Measurements from ENCODE around the gene RING1. TPM values are rescaled to one million over a fixed set of nuclear protein-coding genes. Genes with fewer than 3 reads are reported as not detected.

RING1 gene
- total RNA-seq, 2 experiments from 2014 or later: 38.1 to 44.0 TPM

- Mint-ChIP-seq H3K9me3 (no peaks in the 10 kb centered on the region), H3K27me3 (no peaks in the 10 kb centered on the region), H3K27ac (peak overlapping the region; percentile 74), H3K4me1 (peaks cover 62% of the 10 kb centered on the region), H3K36me3 (ENCODE audit: low read depth) (peaks cover 51% of the 10 kb centered on the region), H3K4me3 (peak overlapping the region; percentile 100)
- peak; percentile 79 for DNase-seq
- ChIA-PET CTCF (interaction anchor here (0.9 to 1.9 kb wide), 3 partner anchors 9 to 75 kb away, joined by 3 to 8 read pairs (median 4); partner anchors contain the start of gene RING1), POLR2A (no interaction called here)
Measured at GRCh38 chr6:33199687-33200218, 8.5 kb upstream of the RING1 start.

DNA sequence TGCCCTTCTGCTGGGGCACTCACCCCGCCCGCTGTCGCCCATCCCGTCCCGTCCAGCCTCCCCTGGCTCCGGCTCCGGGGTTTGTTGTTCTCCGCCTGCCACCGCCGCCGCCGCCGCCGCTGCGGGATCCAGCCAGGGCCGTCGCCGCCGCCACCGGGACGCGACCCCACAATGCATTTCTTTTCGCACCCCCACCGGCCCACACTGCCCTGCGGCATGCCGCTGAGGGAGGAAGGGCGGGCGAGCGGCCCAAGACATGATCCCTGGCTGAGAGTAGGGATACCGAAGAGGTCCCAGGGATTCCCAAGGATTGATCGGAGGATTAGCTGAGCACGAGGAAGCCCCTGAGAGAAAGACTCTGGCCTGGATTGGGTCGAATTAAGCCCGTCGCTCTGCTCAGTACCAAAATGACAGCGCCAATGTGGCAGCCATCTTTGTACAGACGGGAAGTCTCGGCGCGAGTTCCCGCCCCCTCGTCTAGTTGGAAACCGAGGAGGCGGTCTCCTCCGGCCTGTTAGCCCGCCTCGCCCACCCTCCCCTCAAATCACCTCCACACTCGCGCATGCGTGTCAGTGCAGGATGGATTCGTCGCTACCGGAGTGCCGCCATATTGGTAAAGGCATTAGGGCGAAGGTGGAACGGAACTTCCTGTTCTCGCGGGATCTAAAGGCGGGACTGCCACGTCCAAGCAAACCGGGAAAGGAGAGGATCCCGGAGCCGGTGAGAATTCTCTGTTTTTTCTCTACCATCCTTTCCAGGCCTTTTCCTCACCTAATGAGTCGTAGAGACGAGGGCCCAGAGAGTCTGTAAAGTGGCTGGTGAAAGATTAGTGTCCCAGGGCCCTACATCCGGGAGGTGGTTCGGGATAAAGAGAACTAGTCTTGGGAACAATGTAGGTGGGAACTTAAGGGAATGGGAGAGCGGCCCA lies 7.8 kb upstream of the RING1 start, which contains the start of the genes RXRB and SLC39A7:
Gene RXRB, minus strand, starts transcription at position 447 of the 928 bp plus-strand sequence. Its CDS starts 189 bp downstream, at position 258.
Gene SLC39A7, plus strand, starts transcription at position 649 of the 928 bp plus-strand sequence. CDS start 379 bp downstream, outside the sequence.
- Mint-ChIP-seq H3K4me1 (peaks cover 68% of the 10 kb centered on the region), H3K27me3 (no peaks in the 10 kb centered on the region), H3K27ac (peak within 1 kb of the TSS; percentile 99), H3K4me3 (peak within 1 kb of the TSS; percentile 100), H3K36me3 (ENCODE audit: low read depth) (peaks cover 44% of the 10 kb centered on the region), H3K9me3 (no peaks in the 10 kb centered on the region)
- DNase-seq: peak; percentile 100
- ChIA-PET CTCF (interaction anchor here (1.9 kb wide), 1 partner anchor 8 kb away, joined by 4 read pairs; the partner anchor contains the start of gene RING1), POLR2A (no interaction called here)

GRCh38 chr6:33201147-33201545 lies 7.2 kb upstream of the RING1 start:
- CTCF ChIA-PET: interaction anchor here (0.6 kb wide), 1 partner anchor 123 kb away, joined by 3 read pairs; no protein-coding TSS in a partner anchor
- Mint-ChIP-seq H3K9me3 (no peaks in the 10 kb centered on the region), H3K27me3 (no peaks in the 10 kb centered on the region), H3K27ac (peak overlapping the region; percentile 99), H3K36me3 (ENCODE audit: low read depth) (peaks cover 37% of the 10 kb centered on the region), H3K4me3 (peak overlapping the region; percentile 100), H3K4me1 (peaks cover 74% of the 10 kb centered on the region)
- POLR2A ChIA-PET: interaction anchor here (0.6 kb wide), 1 partner anchor 9 kb away, joined by 3 read pairs; no protein-coding TSS in a partner anchor
- DNase-seq: no peak

DNA sequence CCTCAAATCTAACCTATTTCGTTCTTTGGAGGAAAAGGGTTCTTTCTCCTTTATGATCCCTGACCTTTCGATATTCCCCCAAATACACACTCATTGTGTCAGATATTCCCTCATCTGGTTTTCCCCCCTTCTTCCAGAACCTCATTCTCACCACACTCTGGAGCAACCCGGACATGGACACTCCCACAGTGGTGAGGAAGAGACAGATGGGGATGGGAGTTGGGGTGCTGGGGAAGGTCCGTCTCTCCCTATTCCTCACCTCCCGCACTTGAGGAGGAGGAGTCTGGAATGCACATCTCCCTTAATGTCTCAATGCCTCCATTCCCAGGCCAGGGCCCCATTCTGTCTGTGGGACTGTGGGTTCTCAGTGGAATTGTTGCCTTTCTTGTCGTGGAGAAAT lies 6.4 kb upstream of the RING1 start:
- H3K27ac Mint-ChIP-seq: peak overlapping the region; percentile 99
- peaks cover 32% of the 10 kb centered on the region for H3K36me3 Mint-ChIP-seq (ENCODE audit: low read depth)
- DNase-seq: no peak
- H3K27me3 Mint-ChIP-seq: no peaks in the 10 kb centered on the region
- H3K4me1 Mint-ChIP-seq: peaks cover 79% of the 10 kb centered on the region
- H3K9me3 Mint-ChIP-seq: no peaks in the 10 kb centered on the region
- ChIA-PET CTCF (no interaction called here), POLR2A (no interaction called here)
- H3K4me3 Mint-ChIP-seq: peak overlapping the region; percentile 100

DNA sequence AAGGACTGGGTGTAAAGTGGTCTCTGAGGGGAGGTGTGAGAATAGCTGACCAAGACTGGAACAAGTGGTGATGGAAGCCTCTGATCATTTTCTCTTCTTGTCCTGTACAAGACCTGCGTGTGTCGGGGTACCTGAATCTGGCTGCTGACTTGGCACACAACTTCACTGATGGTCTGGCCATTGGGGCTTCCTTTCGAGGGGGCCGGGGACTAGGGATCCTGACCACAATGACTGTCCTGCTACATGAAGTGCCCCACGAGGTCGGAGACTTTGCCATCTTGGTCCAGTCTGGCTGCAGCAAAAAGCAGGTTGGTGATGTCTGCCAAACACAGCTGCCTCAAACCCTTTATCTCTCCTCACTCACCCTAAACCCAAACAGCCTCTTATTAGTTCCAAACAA lies 5.5 kb upstream of the RING1 start:
- H3K9me3 Mint-ChIP-seq: no peaks in the 10 kb centered on the region
- no peak for DNase-seq
- H3K36me3 Mint-ChIP-seq (ENCODE audit: low read depth): peaks cover 32% of the 10 kb centered on the region
- CTCF ChIA-PET: no interaction called here
- POLR2A ChIA-PET: interaction anchor here (0.6 kb wide), 1 partner anchor 115 kb away, joined by 4 read pairs; no protein-coding TSS in a partner anchor
- H3K4me3 Mint-ChIP-seq: peak overlapping the region; percentile 27
- H3K4me1 Mint-ChIP-seq: peaks cover 73% of the 10 kb centered on the region
- no peak overlapping the region for H3K27ac Mint-ChIP-seq
- H3K27me3 Mint-ChIP-seq: no peaks in the 10 kb centered on the region

GRCh38 chr6:33203443-33204164 lies 4.7 kb upstream of the RING1 start:
- H3K4me1 Mint-ChIP-seq: peaks cover 65% of the 10 kb centered on the region
- peak overlapping the region; percentile 81 for H3K4me3 Mint-ChIP-seq
- no peak overlapping the region for H3K27ac Mint-ChIP-seq
- H3K9me3 Mint-ChIP-seq: no peaks in the 10 kb centered on the region
- CTCF ChIA-PET: interaction anchor here (0.5 kb wide), 1 partner anchor 348 kb away, joined by 3 read pairs; no protein-coding TSS in a partner anchor
- H3K36me3 Mint-ChIP-seq (ENCODE audit: low read depth): peaks cover 32% of the 10 kb centered on the region
- POLR2A ChIA-PET: interaction anchor here (0.6 kb wide), 1 partner anchor 115 kb away, joined by 4 read pairs; no protein-coding TSS in a partner anchor
- H3K27me3 Mint-ChIP-seq: no peaks in the 10 kb centered on the region
- no peak for DNase-seq

GRCh38 chr6:33204165-33204414 lies 4.2 kb upstream of the RING1 start:
- POLR2A ChIA-PET: no interaction called here
- H3K4me3 Mint-ChIP-seq: peak overlapping the region; percentile 81
- no peaks in the 10 kb centered on the region for H3K27me3 Mint-ChIP-seq
- no peaks in the 10 kb centered on the region for H3K9me3 Mint-ChIP-seq
- peak overlapping the region; percentile 88 for H3K27ac Mint-ChIP-seq
- no peak for DNase-seq
- peaks cover 33% of the 10 kb centered on the region for H3K36me3 Mint-ChIP-seq (ENCODE audit: low read depth)
- H3K4me1 Mint-ChIP-seq: peaks cover 65% of the 10 kb centered on the region
- CTCF ChIA-PET: no interaction called here

DNA sequence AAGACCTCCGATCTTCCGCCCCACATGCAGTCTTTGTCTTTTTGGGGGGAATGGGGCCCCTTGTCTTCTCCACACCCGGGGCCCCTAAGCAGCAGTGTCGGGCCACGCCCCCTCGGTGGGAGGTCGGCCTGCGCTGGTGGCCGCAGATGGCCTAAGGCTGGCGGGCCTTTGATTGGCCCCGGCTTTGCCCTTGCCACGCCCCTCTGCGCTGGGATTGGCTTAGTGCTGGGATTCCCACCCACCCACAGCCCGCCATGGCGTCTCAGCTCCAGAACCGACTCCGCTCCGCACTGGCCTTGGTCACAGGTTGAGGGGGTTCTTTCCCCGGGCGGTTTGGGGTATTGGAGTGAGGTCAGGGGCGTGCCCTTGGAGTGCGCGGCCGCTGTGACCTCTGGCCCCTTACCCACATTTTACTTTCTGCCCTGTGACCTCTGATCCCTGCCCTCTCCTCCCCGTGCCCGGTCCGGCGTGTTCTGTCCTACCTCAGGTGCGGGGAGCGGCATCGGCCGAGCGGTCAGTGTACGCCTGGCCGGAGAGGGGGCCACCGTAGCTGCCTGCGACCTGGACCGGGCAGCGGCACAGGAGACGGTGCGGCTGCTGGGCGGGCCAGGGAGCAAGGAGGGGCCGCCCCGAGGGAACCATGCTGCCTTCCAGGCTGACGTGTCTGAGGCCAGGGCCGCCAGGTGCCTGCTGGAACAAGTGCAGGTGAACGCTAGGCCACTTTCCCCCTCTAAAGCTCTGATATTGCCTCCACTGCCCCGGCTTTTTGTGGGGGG lies 3.7 kb upstream of the RING1 start, which contains the start of gene HSD17B8:
Gene HSD17B8, plus strand, starts transcription at position 241 of the 776 bp plus-strand sequence. Its CDS starts 14 bp downstream, at position 255.
- Mint-ChIP-seq H3K4me3 (peak within 1 kb of the TSS; percentile 81), H3K9me3 (no peaks in the 10 kb centered on the region), H3K27me3 (no peaks in the 10 kb centered on the region), H3K27ac (peak within 1 kb of the TSS; percentile 88), H3K4me1 (peaks cover 65% of the 10 kb centered on the region), H3K36me3 (ENCODE audit: low read depth) (peaks cover 38% of the 10 kb centered on the region)
- ChIA-PET POLR2A (no interaction called here), CTCF (interaction anchor here (0.8 to 1.4 kb wide), 2 partner anchors 42 to 360 kb away, joined by 3 to 4 read pairs; no protein-coding TSS in a partner anchor)
- DNase-seq: peak; percentile 93

DNA sequence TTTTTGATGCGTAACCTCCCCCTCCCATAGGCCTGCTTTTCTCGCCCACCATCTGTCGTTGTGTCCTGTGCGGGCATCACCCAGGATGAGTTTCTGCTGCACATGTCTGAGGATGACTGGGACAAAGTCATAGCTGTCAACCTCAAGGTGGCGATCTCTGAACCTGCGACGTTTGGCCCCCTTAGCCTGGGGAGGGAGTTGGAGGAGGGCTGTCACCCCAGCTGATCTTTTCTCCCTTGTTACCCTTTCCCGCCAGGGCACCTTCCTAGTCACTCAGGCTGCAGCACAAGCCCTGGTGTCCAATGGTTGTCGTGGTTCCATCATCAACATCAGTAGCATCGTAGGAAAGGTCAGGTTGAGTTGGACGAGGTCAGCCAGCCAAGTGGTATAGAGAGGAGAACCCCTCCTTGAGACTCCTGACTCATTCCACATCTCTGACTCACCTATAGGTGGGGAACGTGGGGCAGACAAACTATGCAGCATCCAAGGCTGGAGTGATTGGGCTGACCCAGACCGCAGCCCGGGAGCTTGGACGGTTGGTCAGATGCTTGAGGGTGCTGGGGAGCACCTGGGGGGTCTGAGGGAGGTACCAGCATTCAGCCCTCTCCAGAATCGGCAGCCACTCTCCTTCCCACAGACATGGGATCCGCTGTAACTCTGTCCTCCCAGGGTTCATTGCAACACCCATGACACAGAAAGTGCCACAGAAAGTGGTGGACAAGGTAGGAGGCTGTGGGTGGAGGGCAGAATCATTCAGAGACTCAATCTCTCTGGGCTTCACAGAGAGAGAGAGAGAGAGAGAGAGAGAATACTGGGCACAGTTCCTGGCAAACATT lies 2.9 kb upstream of the RING1 start:
- CTCF ChIA-PET: interaction anchor here (0.8 to 1.4 kb wide), 2 partner anchors 43 to 361 kb away, joined by 3 to 4 read pairs; no protein-coding TSS in a partner anchor
- H3K36me3 Mint-ChIP-seq (ENCODE audit: low read depth): peaks cover 45% of the 10 kb centered on the region
- DNase-seq: peak; percentile 25

DNA sequence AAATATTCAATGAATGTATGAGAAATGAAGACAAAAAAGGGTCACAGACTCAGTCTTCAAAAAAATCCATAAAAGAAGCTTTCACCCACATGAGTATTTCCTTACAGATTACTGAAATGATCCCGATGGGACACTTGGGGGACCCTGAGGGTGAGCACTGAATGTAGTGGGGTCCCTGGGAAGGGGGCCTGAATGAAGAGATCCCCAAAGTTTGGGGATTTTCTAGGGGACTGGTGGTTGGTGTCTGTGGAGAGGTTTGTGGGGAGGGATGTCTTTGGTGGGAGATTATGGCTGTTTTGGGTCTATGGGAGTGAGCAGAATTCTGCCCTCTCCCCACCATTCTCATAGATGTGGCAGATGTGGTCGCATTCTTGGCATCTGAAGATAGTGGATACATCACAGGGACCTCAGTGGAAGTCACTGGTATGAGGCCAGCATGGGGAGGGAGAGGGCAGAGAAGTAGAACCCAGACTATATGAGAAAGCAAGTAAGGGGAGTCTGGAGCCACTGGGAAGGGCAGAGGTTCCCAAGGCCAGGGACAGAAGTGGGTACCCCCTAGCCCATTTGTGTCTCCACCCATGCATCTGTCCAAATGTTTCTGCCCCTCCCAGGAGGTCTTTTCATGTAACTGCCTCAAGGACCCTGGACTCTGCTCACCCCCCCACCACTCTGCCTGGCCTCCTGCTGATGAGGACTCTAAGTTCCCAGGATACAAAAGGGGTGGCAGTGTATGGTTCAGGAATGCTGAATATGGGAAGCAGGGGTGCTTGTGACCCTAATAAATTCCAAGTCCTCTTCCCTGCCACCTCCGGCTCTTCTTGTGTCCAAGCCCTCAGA lies 2.1 kb upstream of the RING1 start:
- POLR2A ChIA-PET: no interaction called here
- H3K36me3 Mint-ChIP-seq (ENCODE audit: low read depth): peaks cover 43% of the 10 kb centered on the region
- peak overlapping the region; percentile 81 for H3K4me3 Mint-ChIP-seq
- H3K4me1 Mint-ChIP-seq: peaks cover 67% of the 10 kb centered on the region
- H3K9me3 Mint-ChIP-seq: no peaks in the 10 kb centered on the region
- no peaks in the 10 kb centered on the region for H3K27me3 Mint-ChIP-seq
- H3K27ac Mint-ChIP-seq: peak overlapping the region; percentile 88
- DNase-seq: no peak
- CTCF ChIA-PET: no interaction called here

More for the DNA sequence above, 2.9 kb upstream of the RING1 start:
- POLR2A ChIA-PET: no interaction called here
- H3K9me3 Mint-ChIP-seq: no peaks in the 10 kb centered on the region
- H3K4me3 Mint-ChIP-seq: peak overlapping the region; percentile 81
- peak overlapping the region; percentile 88 for H3K27ac Mint-ChIP-seq
- H3K4me1 Mint-ChIP-seq: peaks cover 69% of the 10 kb centered on the region
- no peaks in the 10 kb centered on the region for H3K27me3 Mint-ChIP-seq
